ENCODE measurements around the gene EPN2.

- no peak for TF ChIP-seq POLR2A (IDR thresholded peaks at IDR 0.05)
- TF ChIP-seq CTCF (IDR thresholded peaks at IDR 0.05) = no peak
Measured at GRCh38 chr17:19363460-19364035, 126.4 kb downstream of the EPN2 start.
